Lower leg skin (tissue), 3 donors: ENCODE results near the gene LOXL3.

Experiments
- POLR2A ChIP-seq, 2 donors: fragments of 450-650 bp; IDR thresholded peaks; one replicate each; pipeline ENCODE4 v1.6.1; 2016 to 2017; ENCODE audit warnings: antibody characterized with exemption in 2 of 2, mild to moderate bottlenecking in 1 of 2, moderate library complexity in 1 of 2
- TF ChIP-seq, protein P1 (sequence below), 3 donors: fragments of 450-650 bp; IDR thresholded peaks; one replicate each; pipeline ENCODE4 v1.5.1; 2016; ENCODE audit warnings: antibody characterized with exemption in 3 of 3, mild to moderate bottlenecking in 3 of 3, moderate library complexity in 2 of 3

GRCh38 chr2:74575320-74575719 is 21.6 kb upstream of the LOXL3 start:
- TF ChIP-seq, protein P1, sequence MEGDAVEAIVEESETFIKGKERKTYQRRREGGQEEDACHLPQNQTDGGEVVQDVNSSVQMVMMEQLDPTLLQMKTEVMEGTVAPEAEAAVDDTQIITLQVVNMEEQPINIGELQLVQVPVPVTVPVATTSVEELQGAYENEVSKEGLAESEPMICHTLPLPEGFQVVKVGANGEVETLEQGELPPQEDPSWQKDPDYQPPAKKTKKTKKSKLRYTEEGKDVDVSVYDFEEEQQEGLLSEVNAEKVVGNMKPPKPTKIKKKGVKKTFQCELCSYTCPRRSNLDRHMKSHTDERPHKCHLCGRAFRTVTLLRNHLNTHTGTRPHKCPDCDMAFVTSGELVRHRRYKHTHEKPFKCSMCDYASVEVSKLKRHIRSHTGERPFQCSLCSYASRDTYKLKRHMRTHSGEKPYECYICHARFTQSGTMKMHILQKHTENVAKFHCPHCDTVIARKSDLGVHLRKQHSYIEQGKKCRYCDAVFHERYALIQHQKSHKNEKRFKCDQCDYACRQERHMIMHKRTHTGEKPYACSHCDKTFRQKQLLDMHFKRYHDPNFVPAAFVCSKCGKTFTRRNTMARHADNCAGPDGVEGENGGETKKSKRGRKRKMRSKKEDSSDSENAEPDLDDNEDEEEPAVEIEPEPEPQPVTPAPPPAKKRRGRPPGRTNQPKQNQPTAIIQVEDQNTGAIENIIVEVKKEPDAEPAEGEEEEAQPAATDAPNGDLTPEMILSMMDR (IDR thresholded peaks at IDR 0.05): no peak
- no peak for TF ChIP-seq POLR2A (IDR thresholded peaks at IDR 0.05)
